ENCODE data around the gene RBM19.

Gene RBM19

DNA sequence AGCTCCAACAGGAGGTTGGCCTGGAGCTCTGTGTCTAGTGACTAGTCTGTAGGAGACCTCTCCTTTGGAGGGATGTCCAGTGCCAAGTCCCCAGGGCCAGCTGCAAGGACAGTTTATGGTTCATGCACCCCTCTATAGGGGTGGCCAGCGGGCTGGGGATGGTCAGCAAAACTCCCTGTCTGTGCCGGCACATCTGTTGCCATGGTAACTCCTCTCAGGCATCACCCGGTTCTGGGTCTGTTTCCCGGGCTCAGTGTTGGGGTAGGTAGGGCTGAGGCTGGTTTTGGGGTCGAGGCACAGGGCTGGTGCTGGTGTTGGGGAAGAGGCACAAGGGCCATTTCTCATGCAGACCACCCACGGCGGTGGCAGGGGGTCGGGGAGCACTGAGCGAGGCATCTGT is 196.8 kb downstream of the RBM19 start:
- TF ChIP-seq, protein P1, sequence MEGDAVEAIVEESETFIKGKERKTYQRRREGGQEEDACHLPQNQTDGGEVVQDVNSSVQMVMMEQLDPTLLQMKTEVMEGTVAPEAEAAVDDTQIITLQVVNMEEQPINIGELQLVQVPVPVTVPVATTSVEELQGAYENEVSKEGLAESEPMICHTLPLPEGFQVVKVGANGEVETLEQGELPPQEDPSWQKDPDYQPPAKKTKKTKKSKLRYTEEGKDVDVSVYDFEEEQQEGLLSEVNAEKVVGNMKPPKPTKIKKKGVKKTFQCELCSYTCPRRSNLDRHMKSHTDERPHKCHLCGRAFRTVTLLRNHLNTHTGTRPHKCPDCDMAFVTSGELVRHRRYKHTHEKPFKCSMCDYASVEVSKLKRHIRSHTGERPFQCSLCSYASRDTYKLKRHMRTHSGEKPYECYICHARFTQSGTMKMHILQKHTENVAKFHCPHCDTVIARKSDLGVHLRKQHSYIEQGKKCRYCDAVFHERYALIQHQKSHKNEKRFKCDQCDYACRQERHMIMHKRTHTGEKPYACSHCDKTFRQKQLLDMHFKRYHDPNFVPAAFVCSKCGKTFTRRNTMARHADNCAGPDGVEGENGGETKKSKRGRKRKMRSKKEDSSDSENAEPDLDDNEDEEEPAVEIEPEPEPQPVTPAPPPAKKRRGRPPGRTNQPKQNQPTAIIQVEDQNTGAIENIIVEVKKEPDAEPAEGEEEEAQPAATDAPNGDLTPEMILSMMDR (IDR thresholded peaks at IDR 0.05; ENCODE audit: low read depth, low read length), result no peak
- no peak overlapping the region for H3K4me3 ChIP-seq (ENCODE audit: low read depth, low read length)

- no peak overlapping the region for H3K4me3 ChIP-seq (ENCODE audit: low read depth, low read length)
- TF ChIP-seq, protein P1 (IDR thresholded peaks at IDR 0.05; ENCODE audit: low read depth, low read length), result no peak
Observed at GRCh38 chr12:113768850-113769249, 197.3 kb downstream of the RBM19 start.

- TF ChIP-seq, protein P1 (IDR thresholded peaks at IDR 0.05; ENCODE audit: low read depth, low read length), result no peak
- H3K4me3 ChIP-seq (ENCODE audit: low read depth, low read length), result no peak overlapping the region
Observed at GRCh38 chr12:113766879-113767878, 198.9 kb downstream of the RBM19 start.
